Ovary (tissue), 9 donors: ENCODE data around the gene PPM1F. TPM values are rescaled to one million over a fixed set of nuclear protein-coding genes. Genes with fewer than 3 reads are reported as not detected.
A peak's percentile ranks its signal among the peaks of the same experiment; 100 is the strongest.

ENCODE experiments used
- DNase-seq, 5 donors: peaks; one replicate each; pipeline ENCODE4 v3.0.0-alpha.2; 2019 to 2020
- H3K27ac ChIP-seq, 2 donors: fragments of 200-600 bp; one replicate each; pipeline versions ENCODE4 v1.5.1 to v1.8.0; 2019 to 2022
- H3K27me3 ChIP-seq: fragments of 200-600 bp; one replicate; pipeline ENCODE4 v1.8.0; 2022
- H3K36me3 ChIP-seq: fragments of 200-600 bp; sonication (generic); one replicate; pipeline ENCODE4 v1.5.1; 2019
- H3K4me1 ChIP-seq: one replicate; pipeline ENCODE4 v1.8.1; 2013; ENCODE audit warnings: mild to moderate bottlenecking, moderate library complexity; ENCODE audit not compliant: insufficient read depth
- H3K4me3 ChIP-seq: fragments of 200-600 bp; sonication (generic); one replicate; pipeline ENCODE4 v1.5.1; 2017
- H3K9me3 ChIP-seq, 2 donors: fragments of 200-600 bp in 1 of 2; sonication (generic) in 1 of 2; one replicate each; pipeline versions ENCODE4 v1.5.1 to v1.8.1; 2013 to 2019; ENCODE audit warnings: mild to moderate bottlenecking in 1 of 2, moderate library complexity in 1 of 2
- EP300 ChIP-seq: sonication (generic); formaldehyde crosslinking; IDR thresholded peaks from one replicate; pipeline ENCODE4 v1.6.1; 2017; ENCODE audit warnings: antibody characterized with exemption
- POLR2A ChIP-seq: fragments of 450-650 bp; IDR thresholded peaks from one replicate; pipeline ENCODE4 v1.6.1; 2017; ENCODE audit warnings: antibody characterized with exemption, mild to moderate bottlenecking, moderate library complexity
- WGBS, 3 donors: extraction: QIAGEN DNeasy Blood & Tissue Kit in 1 of 3; methylation state at CpG; one replicate each; pipeline versions ENCODE4 v1.1.5 to v1.1.7; 2013 to 2017; 5-methylcytosine and 5-hydroxymethylcytosine counted together
- intact Hi-C, 4 donors: fragments of 100-400 bp; cut with DNase I; formaldehyde crosslinking; loops; one replicate each; pipeline versions ENCODE4 v1.11.0 to v1.15.1; 2022 to 2023
- polyA plus RNA-seq, 2 donors: library from polyadenylated mRNA; stranded (reverse); fragments of 200-250 nt in 1 of 2; fragments of 350-450 nt in 1 of 2; fragmentation: Illumina TruSeq in 1 of 2; extraction: RNeasy Lipid Tissue Mini Kit (QIAGEN cat#74804) in 1 of 2; gene quantifications; one replicate each; pipeline ENCODE4 v1.2.3, GENCODE V29; 2013 to 2014
- total RNA-seq, 7 donors: library from RNA; depleted of rRNA in 2 of 7; stranded (reverse); fragments of >200 nt in 2 of 7; fragmentation: NEBNext Ultra II Directional in 3 of 7; extraction: Animal tissue kit (Norgen Biotek cat#: 25700) in 3 of 7; gene quantifications; one replicate each; pipeline versions ENCODE4 v1.1.0 to v1.2.4, GENCODE V29; 2016 to 2023
- TF ChIP-seq, protein P1 (sequence below), 3 donors: fragments of 450-650 bp in 2 of 3; fragments of 200-600 bp in 1 of 3; IDR thresholded peaks; one replicate each; pipeline versions ENCODE4 v1.5.1 to v1.8.0; 2016 to 2022; ENCODE audit warnings: antibody characterized with exemption in 3 of 3, mild to moderate bottlenecking in 1 of 3
- donor health status: DM: no; HTN: no; CAD: no; lungs with moderate emphysema.
- donor health status: DM: no; HTN: no; CAD: no.
- donor health status: Bipolar disorder and iron deficiency.
- donor health status: DM: yes; HTN: yes; CAD: no.
- donor health status: DM: no; HTN: no; CAD: no.
- donor health status: DM: yes; HTN: yes; CAD: no.

Gene PPM1F
- total and polyA plus RNA-seq, 9 donors = 9.8 to 33.0 (median 22.0) TPM

GRCh38 chr22:21948824-21949568 is 3.7 kb downstream of the PPM1F start:
- WGBS, 3 donors = 78 to 87% (median 86%) methylated on average over 7 of the region's 7 CpGs
- TF ChIP-seq POLR2A (no peak), EP300 (no peak)
- TF ChIP-seq, protein P1, sequence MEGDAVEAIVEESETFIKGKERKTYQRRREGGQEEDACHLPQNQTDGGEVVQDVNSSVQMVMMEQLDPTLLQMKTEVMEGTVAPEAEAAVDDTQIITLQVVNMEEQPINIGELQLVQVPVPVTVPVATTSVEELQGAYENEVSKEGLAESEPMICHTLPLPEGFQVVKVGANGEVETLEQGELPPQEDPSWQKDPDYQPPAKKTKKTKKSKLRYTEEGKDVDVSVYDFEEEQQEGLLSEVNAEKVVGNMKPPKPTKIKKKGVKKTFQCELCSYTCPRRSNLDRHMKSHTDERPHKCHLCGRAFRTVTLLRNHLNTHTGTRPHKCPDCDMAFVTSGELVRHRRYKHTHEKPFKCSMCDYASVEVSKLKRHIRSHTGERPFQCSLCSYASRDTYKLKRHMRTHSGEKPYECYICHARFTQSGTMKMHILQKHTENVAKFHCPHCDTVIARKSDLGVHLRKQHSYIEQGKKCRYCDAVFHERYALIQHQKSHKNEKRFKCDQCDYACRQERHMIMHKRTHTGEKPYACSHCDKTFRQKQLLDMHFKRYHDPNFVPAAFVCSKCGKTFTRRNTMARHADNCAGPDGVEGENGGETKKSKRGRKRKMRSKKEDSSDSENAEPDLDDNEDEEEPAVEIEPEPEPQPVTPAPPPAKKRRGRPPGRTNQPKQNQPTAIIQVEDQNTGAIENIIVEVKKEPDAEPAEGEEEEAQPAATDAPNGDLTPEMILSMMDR (IDR thresholded peaks at IDR 0.05) = no peak
- intact Hi-C loops = no loop called here
- no peak for DNase-seq
- Histone ChIP-seq H3K27me3 (no peaks in the 10 kb centered on the region), H3K36me3 (no peaks in the 10 kb centered on the region), H3K4me1 (no peaks in the 10 kb centered on the region), H3K9me3 (no peaks in the 10 kb centered on the region), H3K4me3 (no peak overlapping the region), H3K27ac (no peak overlapping the region)

GRCh38 chr22:21948390-21948789 is 4.3 kb downstream of the PPM1F start:
- TF ChIP-seq, protein P1 (IDR thresholded peaks at IDR 0.05) = no peak
- no peak for TF ChIP-seq POLR2A
- TF ChIP-seq EP300 = no peak
- Histone ChIP-seq H3K4me1 (no peaks in the 10 kb centered on the region), H3K27ac (no peak overlapping the region), H3K27me3 (no peaks in the 10 kb centered on the region), H3K9me3 (no peaks in the 10 kb centered on the region), H3K36me3 (no peaks in the 10 kb centered on the region), H3K4me3 (no peak overlapping the region)
- intact Hi-C loops = no loop called here
- DNase-seq = no peak
- 73 to 82% (median 74%) methylated on average over 8 of the region's 8 CpGs for WGBS, 3 donors

DNA sequence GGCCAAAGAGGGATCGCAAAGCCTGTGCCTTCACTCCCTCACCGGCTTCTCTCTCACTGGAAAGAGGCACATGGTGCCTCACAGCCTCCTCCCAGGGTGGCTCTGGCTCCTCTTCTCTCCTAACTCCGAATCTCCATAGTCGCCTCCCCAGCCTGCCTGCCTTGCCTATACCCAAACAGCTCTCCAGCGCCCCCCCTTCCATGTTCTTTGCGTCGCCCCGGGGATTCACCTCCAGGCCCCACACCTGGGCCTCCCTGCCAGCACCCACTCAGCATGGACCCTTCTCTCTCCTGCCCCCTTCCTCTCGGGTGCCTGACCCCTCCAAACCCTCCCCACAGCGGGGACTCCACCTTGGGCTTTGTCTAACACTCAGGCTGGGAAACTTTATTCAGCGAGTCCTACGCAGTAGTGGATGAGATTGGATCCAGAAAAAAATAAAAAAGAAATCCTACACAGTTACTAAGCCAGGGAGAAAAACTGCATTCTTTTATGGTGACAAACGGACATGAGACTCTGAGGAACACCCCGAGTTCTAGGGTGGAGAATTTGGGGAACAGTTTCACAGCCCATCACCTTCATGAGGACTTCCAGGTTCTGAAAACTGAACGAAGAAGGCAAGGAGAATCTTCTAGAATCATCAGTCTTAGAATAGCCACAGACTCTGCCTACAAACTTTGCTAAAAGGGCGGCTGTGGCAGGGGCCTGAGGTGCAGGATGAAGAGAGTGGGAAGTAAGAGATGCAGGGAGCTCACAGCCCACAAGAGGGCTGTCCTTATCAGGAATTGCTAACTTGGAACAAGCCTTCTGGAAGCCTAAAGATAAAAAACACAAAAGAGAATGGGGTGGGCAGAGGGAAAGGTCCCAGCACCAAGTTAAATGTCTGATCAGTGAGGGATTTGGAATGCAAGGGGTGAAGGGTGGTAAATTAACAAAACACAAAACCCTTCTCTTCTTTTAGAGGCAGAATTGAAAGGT is 5.3 kb downstream of the PPM1F start:
- no peak overlapping the region for H3K4me3 ChIP-seq
- H3K4me1 ChIP-seq = peaks cover 4% of the 10 kb centered on the region
- no peak overlapping the region for H3K27ac ChIP-seq
- whole genome bisulfite sequencing, 3 donors = 59 to 76% (median 73%) methylated on average over 16 of the region's 16 CpGs
- H3K9me3 ChIP-seq = no peaks in the 10 kb centered on the region
- intact Hi-C loops = no loop called here
- TF ChIP-seq EP300 = no peak
- TF ChIP-seq, protein P1 (IDR thresholded peaks at IDR 0.05) = peak in 1 of 3 donors; percentile 31
- TF ChIP-seq POLR2A = no peak
- DNase-seq = no peak
- H3K36me3 ChIP-seq = no peaks in the 10 kb centered on the region
- no peaks in the 10 kb centered on the region for H3K27me3 ChIP-seq

DNA sequence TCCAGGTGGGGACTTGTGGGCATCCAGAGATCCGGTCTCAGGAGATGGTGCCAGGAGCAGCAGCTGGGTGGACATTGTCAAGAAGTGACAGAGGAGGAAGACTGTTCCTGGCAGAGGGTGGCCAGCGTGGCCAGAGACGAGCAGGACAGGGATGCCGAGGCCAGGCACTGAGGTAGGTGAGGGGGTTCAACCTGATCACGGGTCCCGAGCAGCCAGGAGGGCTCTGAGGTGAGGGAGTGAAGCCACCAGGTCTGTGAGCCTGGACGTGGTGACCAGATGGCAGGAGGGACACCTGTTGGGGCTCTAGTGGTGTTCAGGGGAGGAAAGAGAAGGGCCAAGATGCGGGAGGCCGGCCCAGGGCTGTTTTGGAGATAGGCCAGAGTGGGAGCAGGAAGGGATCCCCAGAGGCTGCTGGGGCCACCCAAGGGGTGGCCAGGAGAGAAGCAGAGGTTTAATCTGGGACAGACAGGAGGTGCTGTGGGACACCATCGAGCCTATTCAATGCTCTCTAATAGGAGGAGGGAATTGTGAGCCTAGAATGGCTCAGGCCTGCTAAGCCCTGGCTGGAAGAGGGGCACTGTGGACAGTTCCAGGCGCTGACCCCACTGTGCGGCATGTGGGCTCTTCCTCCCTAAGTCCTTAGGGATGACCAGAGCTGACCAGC is 6.3 kb downstream of the PPM1F start:
- Histone ChIP-seq H3K4me3 (no peak overlapping the region), H3K27me3 (no peaks in the 10 kb centered on the region), H3K36me3 (no peaks in the 10 kb centered on the region), H3K9me3 (no peaks in the 10 kb centered on the region), H3K4me1 (peaks cover 5% of the 10 kb centered on the region), H3K27ac (no peak overlapping the region)
- TF ChIP-seq, protein P1 (IDR thresholded peaks at IDR 0.05) = no peak
- TF ChIP-seq POLR2A (no peak), EP300 (no peak)
- DNase-seq = peak in 1 of 5 donors; percentile 17
- WGBS, 3 donors = 87 to 90% (median 89%) methylated on average over 12 of the region's 12 CpGs
- intact Hi-C loops = no loop called here
